A673 (cell line): ENCODE measurements around the gene MT1B. TPM values are rescaled to one million over a fixed set of nuclear protein-coding genes. Genes with fewer than 3 reads are reported as not detected.

ENCODE experiments used
- BruUV-seq: library from RNA; stranded (reverse); fragments of 400-500 nt; replicated peaks from 2 replicates; lab custom pipeline; 2021; lab: Mats Ljungman, UMichigan
- CTCF ChIA-PET: fragments of 300-600 bp; sonication (Branson Sonifier 250); formaldehyde crosslinking; loops from one replicate; lab custom pipeline; 2022; ENCODE audit warnings: antibody characterized with exemption; lab: Charles Lee
- POLR2A ChIA-PET: fragments of 300-600 bp; sonication (Branson Sonifier 250); formaldehyde crosslinking; loops from one replicate; lab custom pipeline; 2022; ENCODE audit warnings: antibody characterized with exemption; ENCODE audit not compliant: low non-redundant PET; lab: Charles Lee
- DNase-seq: peaks from one replicate; pipeline ENCODE4 v3.0.0-alpha.2; 2015; ENCODE audit warnings: low spot score
- H3K27ac ChIP-seq: fragments of 200-600 bp; sonication (generic); 2 replicates; pipeline ENCODE4 v1.5.1; 2016; ENCODE audit warnings: mixed run types, low read depth, mild to moderate bottlenecking, mixed read lengths, antibody characterized with exemption, low read length; ENCODE audit not compliant: poor library complexity, severe bottlenecking
- H3K27me3 ChIP-seq: fragments of 200-600 bp; sonication (generic); replicated peaks from 2 replicates; pipeline ENCODE4 v1.6.1; 2017; ENCODE audit warnings: mixed run types, low read depth, mild to moderate bottlenecking, mixed read lengths, antibody characterized with exemption, low read length; ENCODE audit not compliant: insufficient read depth, poor library complexity
- H3K36me3 ChIP-seq: fragments of 200-600 bp; sonication (generic); 2 replicates; pipeline ENCODE4 v1.6.1; 2016; ENCODE audit warnings: mixed run types, mild to moderate bottlenecking, mixed read lengths, antibody characterized with exemption, low read length; ENCODE audit not compliant: insufficient read depth, poor library complexity, severe bottlenecking
- H3K4me1 ChIP-seq: fragments of 200-600 bp; sonication (generic); 2 replicates; pipeline ENCODE4 v1.6.1; 2017; ENCODE audit warnings: mixed run types, mild to moderate bottlenecking, mixed read lengths, antibody characterized with exemption, low read length; ENCODE audit not compliant: insufficient read depth, poor library complexity, severe bottlenecking
- H3K4me3 ChIP-seq: fragments of 200-600 bp; sonication (generic); 2 replicates; pipeline ENCODE4 v1.5.1; 2016; ENCODE audit warnings: low read depth, mixed run types, mild to moderate bottlenecking, mixed read lengths, low read length; ENCODE audit not compliant: poor library complexity, severe bottlenecking
- H3K9me3 ChIP-seq: fragments of 200-600 bp; sonication (generic); 2 replicates; pipeline ENCODE4 v1.6.1; 2016; ENCODE audit warnings: mixed run types, low read depth, mild to moderate bottlenecking, mixed read lengths, antibody characterized with exemption, low read length; ENCODE audit not compliant: poor library complexity, severe bottlenecking
- EZH2 ChIP-seq: fragments of 200-600 bp; sonication (generic); IDR thresholded peaks from 2 replicates; pipeline ENCODE4 v1.6.1; 2017; ENCODE audit warnings: borderline replicate concordance, low read depth, mild to moderate bottlenecking, mixed read lengths, antibody characterized with exemption, low read length; ENCODE audit not compliant: poor library complexity, severe bottlenecking
- intact Hi-C: fragments of 100-400 bp; cut with micrococcal nuclease; formaldehyde crosslinking; loops from one replicate; pipeline ENCODE4 v1.10.0; 2022; ENCODE audit not compliant: unreplicated experiment
- total RNA-seq: library from RNA; stranded (reverse); gene quantifications from 2 replicates; pipeline ENCODE4 v1.2.3, GENCODE V29; 2021
- TF ChIP-seq, protein P1 (sequence below): fragments of 300-800, 200-600 bp; sonication (generic); conservative IDR thresholded peaks from 2 replicates; pipeline ENCODE4 v1.5.1; 2017; ENCODE audit warnings: low read depth, mild to moderate bottlenecking, antibody characterized with exemption, low read length, moderate library complexity, mixed read lengths

The MT1B gene
- total RNA-seq, 1 experiment from 2014 or later, result not detected

DNA sequence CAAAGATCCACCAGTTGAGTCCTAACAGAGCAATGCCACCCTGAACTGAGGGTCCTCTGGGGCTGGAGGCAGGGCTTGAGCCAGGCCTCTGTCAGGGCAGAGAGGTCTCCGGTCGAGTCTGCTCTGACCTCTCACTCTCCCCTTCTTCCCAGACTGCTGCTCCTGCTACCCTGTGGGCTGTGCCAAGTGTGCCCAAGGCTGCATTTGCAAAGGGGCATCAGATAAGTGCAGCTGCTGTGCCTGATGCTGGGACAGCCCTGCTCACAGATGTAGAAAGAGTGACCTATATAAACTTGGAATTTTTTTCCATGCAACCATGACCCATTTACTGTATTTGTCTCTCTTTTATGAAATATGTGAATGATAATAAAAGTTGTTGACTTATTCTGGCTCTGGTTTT lies 2.4 kb upstream of the MT1B start:
- POLR2A ChIA-PET, result no interaction called here
- no peak overlapping the region for H3K4me3 ChIP-seq
- CTCF ChIA-PET, result no interaction called here
- BruUV-seq, result no TSS peak
- TF ChIP-seq, protein P1, sequence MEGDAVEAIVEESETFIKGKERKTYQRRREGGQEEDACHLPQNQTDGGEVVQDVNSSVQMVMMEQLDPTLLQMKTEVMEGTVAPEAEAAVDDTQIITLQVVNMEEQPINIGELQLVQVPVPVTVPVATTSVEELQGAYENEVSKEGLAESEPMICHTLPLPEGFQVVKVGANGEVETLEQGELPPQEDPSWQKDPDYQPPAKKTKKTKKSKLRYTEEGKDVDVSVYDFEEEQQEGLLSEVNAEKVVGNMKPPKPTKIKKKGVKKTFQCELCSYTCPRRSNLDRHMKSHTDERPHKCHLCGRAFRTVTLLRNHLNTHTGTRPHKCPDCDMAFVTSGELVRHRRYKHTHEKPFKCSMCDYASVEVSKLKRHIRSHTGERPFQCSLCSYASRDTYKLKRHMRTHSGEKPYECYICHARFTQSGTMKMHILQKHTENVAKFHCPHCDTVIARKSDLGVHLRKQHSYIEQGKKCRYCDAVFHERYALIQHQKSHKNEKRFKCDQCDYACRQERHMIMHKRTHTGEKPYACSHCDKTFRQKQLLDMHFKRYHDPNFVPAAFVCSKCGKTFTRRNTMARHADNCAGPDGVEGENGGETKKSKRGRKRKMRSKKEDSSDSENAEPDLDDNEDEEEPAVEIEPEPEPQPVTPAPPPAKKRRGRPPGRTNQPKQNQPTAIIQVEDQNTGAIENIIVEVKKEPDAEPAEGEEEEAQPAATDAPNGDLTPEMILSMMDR, result no peak
- TF ChIP-seq EZH2, result no peak
- intact Hi-C loops, result no loop called here
- DNase-seq, result no peak
- H3K36me3 ChIP-seq, result no peaks in the 10 kb centered on the region
- H3K4me1 ChIP-seq, result no peaks in the 10 kb centered on the region
- H3K27me3 ChIP-seq, result peaks cover 3% of the 10 kb centered on the region
- no peaks in the 10 kb centered on the region for H3K9me3 ChIP-seq
- no peak overlapping the region for H3K27ac ChIP-seq

DNA sequence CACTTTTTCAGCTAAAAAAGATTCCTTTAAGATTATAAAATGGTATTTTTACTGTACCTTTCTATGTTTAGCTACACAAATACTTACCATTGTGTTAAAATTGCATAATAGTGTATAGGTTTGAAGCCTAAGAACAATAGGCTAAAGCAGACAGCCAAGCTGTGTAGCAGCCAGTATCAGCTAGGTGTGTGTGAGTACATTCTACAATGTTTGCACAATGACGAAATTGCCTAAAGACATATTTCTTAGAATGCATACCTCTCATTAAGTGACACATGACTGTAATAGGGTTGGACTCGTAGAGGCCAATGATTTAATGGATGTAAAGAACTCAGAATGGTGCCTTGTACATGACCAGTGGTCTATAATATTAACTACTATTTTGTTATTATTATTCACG lies 1.9 kb upstream of the MT1B start:
- no peaks in the 10 kb centered on the region for H3K4me1 ChIP-seq
- TF ChIP-seq EZH2, result no peak
- TF ChIP-seq, protein P1, result no peak
- H3K27ac ChIP-seq, result no peak overlapping the region
- POLR2A ChIA-PET, result no interaction called here
- BruUV-seq, result no TSS peak
- no peaks in the 10 kb centered on the region for H3K36me3 ChIP-seq
- DNase-seq, result no peak
- intact Hi-C loops, result no loop called here
- H3K4me3 ChIP-seq, result no peak overlapping the region
- H3K9me3 ChIP-seq, result no peaks in the 10 kb centered on the region
- CTCF ChIA-PET, result no interaction called here
- H3K27me3 ChIP-seq, result peaks cover 3% of the 10 kb centered on the region

DNA sequence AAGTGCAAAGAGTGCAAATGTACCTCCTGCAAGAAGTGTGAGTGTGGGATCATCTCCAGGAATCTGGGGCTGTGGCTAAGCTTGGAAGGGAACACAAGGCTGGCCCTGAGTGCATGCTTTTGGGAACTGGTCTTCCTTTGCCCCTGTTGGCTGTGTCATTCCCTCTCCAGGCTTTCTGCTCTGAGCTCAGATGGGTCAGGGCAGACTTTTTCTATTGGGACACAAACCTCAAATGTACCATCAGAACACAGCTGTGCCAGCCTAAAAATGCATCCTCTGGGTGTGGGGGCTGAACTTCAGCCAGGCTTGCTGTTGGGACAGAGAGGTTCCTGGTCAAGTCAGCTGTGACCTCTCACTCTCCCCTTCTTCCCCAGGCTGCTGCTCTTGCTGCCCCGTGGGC lies 914 bp downstream of the MT1B start:
- peaks cover 3% of the 10 kb centered on the region for H3K27me3 ChIP-seq
- no peak for DNase-seq
- H3K27ac ChIP-seq, result no peak overlapping the region
- H3K36me3 ChIP-seq, result no peaks in the 10 kb centered on the region
- no peaks in the 10 kb centered on the region for H3K4me1 ChIP-seq
- ChIA-PET POLR2A (no interaction called here), CTCF (interaction anchor here (0.7 kb wide), 1 partner anchor 37 kb away, joined by 8 read pairs; no protein-coding TSS in a partner anchor)
- no peak for TF ChIP-seq EZH2
- TF ChIP-seq, protein P1, result no peak
- no TSS peak for BruUV-seq
- intact Hi-C loops, result no loop called here
- H3K4me3 ChIP-seq, result no peak overlapping the region
- H3K9me3 ChIP-seq, result no peaks in the 10 kb centered on the region
